H9 (cell line): ENCODE data around the gene ALX4. TPM values are rescaled to one million over a fixed set of nuclear protein-coding genes. Genes with fewer than 3 reads are reported as not detected.

Experiments used
- DNase-seq: peaks from one replicate; pipeline ENCODE4 v3.0.0-alpha.2; 2017
- H2AFZ ChIP-seq: one replicate; pipeline ENCODE4 v1.6.1; 2013; ENCODE audit warnings: mild to moderate bottlenecking, low read length, control low read depth, moderate library complexity
- H2AK5ac ChIP-seq: 2 replicates; pipeline ENCODE4 v1.6.1; 2013; ENCODE audit warnings: low read length, control low read depth, mixed read lengths; ENCODE audit not compliant: insufficient read length
- H2BK120ac ChIP-seq: one replicate; pipeline ENCODE4 v1.6.1; 2013; ENCODE audit warnings: low read depth, mild to moderate bottlenecking, low read length, control low read depth, inconsistent platforms; ENCODE audit not compliant: poor library complexity, severe bottlenecking
- H2BK12ac ChIP-seq: 2 replicates; pipeline ENCODE4 v1.6.1; 2013; ENCODE audit warnings: low read length, control low read depth, mixed read lengths, low read depth; ENCODE audit not compliant: insufficient read length
- H2BK15ac ChIP-seq: 2 replicates; pipeline ENCODE4 v1.6.1; 2013; ENCODE audit warnings: low read depth, low read length, control low read depth
- H2BK20ac ChIP-seq: one replicate; pipeline ENCODE4 v1.6.1; 2013; ENCODE audit warnings: low read depth, mild to moderate bottlenecking, low read length, control low read depth, inconsistent platforms; ENCODE audit not compliant: poor library complexity, severe bottlenecking
- H2BK5ac ChIP-seq: 2 replicates; pipeline ENCODE4 v1.6.1; 2013; ENCODE audit warnings: low read length, control low read depth, mixed read lengths; ENCODE audit not compliant: insufficient read length
- H3K14ac ChIP-seq: 2 replicates; pipeline ENCODE4 v1.6.1; 2013; ENCODE audit warnings: low read length, control low read depth; ENCODE audit not compliant: insufficient read depth
- H3K18ac ChIP-seq: 2 replicates; pipeline ENCODE4 v1.6.1; 2013; ENCODE audit warnings: low read depth, mild to moderate bottlenecking, mixed read lengths, low read length, control low read depth; ENCODE audit not compliant: insufficient read length
- H3K23ac ChIP-seq: 2 replicates; pipeline ENCODE4 v1.6.1; 2013; ENCODE audit warnings: low read length, control low read depth, mixed read lengths, low read depth; ENCODE audit not compliant: insufficient read length
- H3K23me2 ChIP-seq: 2 replicates; pipeline ENCODE4 v1.6.1; 2013; ENCODE audit warnings: low read depth, mild to moderate bottlenecking, mixed read lengths, low read length, control low read depth; ENCODE audit not compliant: insufficient read length, poor library complexity, severe bottlenecking
- H3K27ac ChIP-seq: 2 replicates; pipeline ENCODE4 v1.5.1; 2013; ENCODE audit warnings: low read length, control low read depth, mixed read lengths, low read depth; ENCODE audit not compliant: insufficient read length
- H3K27me3 ChIP-seq: 2 replicates; pipeline ENCODE4 v1.6.1; 2013; ENCODE audit warnings: low read length, control low read depth, inconsistent platforms; ENCODE audit not compliant: insufficient read depth
- H3K4ac ChIP-seq: 2 replicates; pipeline ENCODE4 v1.6.1; 2013; ENCODE audit warnings: low read depth, mild to moderate bottlenecking, control low read depth, inconsistent platforms, low read length, moderate library complexity
- H3K4me1 ChIP-seq: 2 replicates; pipeline ENCODE4 v1.6.1; 2013; ENCODE audit warnings: low read length, control low read depth, inconsistent platforms; ENCODE audit not compliant: insufficient read depth
- H3K4me2 ChIP-seq: 2 replicates; pipeline ENCODE4 v1.6.1; 2013; ENCODE audit warnings: low read length, control low read depth, mixed read lengths; ENCODE audit not compliant: insufficient read length, insufficient read depth
- H3K56ac ChIP-seq: 2 replicates; pipeline ENCODE4 v1.6.1; 2013; ENCODE audit warnings: low read depth, mild to moderate bottlenecking, mixed read lengths, low read length, control low read depth; ENCODE audit not compliant: insufficient read length
- H3K79me1 ChIP-seq: 2 replicates; pipeline ENCODE4 v1.6.1; 2013; ENCODE audit warnings: low read depth, mild to moderate bottlenecking, moderate library complexity, low read length, control low read depth, inconsistent platforms; ENCODE audit not compliant: insufficient read depth, poor library complexity, severe bottlenecking
- H3K79me2 ChIP-seq: 2 replicates; pipeline ENCODE4 v1.6.1; 2013; ENCODE audit warnings: low read length, control low read depth, inconsistent platforms; ENCODE audit not compliant: insufficient read depth
- H3K9ac ChIP-seq: 2 replicates; pipeline ENCODE4 v1.6.1; 2013; ENCODE audit warnings: low read length, control low read depth, mixed read lengths; ENCODE audit not compliant: insufficient read length; ENCODE audit errors: extremely low read depth
- H3K9me3 ChIP-seq: one replicate; pipeline ENCODE4 v1.6.1; 2013; ENCODE audit warnings: low read depth, low read length, inconsistent platforms; ENCODE audit not compliant: control insufficient read depth
- H3T11ph ChIP-seq: one replicate; pipeline ENCODE4 v1.6.1; 2013; ENCODE audit warnings: mild to moderate bottlenecking, low read length, control low read depth, inconsistent platforms
- H4K20me1 ChIP-seq: one replicate; pipeline ENCODE4 v1.6.1; 2013; ENCODE audit not compliant: control insufficient read depth, insufficient read length, insufficient read depth
- H4K5ac ChIP-seq: 2 replicates; pipeline ENCODE4 v1.6.1; 2013; ENCODE audit warnings: low read depth, mild to moderate bottlenecking, mixed read lengths, low read length, control low read depth; ENCODE audit not compliant: insufficient read length
- H4K8ac ChIP-seq: replicated peaks from 2 replicates; pipeline ENCODE4 v1.6.1; 2013; ENCODE audit warnings: low read length, control low read depth, mixed read lengths, low read depth; ENCODE audit not compliant: insufficient read length
- H4K91ac ChIP-seq: 2 replicates; pipeline ENCODE4 v1.6.1; 2013; ENCODE audit warnings: low read depth, mild to moderate bottlenecking, moderate library complexity, mixed read lengths, low read length, control low read depth; ENCODE audit not compliant: insufficient read length
- H3K27ac Mint-ChIP-seq, 3 experiments: 2 replicates in 2 of 3; 3 replicates in 1 of 3; pipeline ENCODE4 v1.8.0; 2020 to 2021; ENCODE audit warnings: mixed read lengths in 3 of 3, mild to moderate bottlenecking in 1 of 3, moderate library complexity in 1 of 3
- H3K27me3 Mint-ChIP-seq: 2 replicates; pipeline ENCODE4 v1.8.0; 2021; ENCODE audit warnings: low read depth, mild to moderate bottlenecking, moderate library complexity, mixed read lengths
- H3K36me3 Mint-ChIP-seq, 3 experiments: 2 replicates in 2 of 3; 3 replicates in 1 of 3; pipeline ENCODE4 v1.8.0; 2020 to 2021; ENCODE audit warnings: low read depth in 3 of 3, mixed read lengths in 3 of 3; ENCODE audit not compliant: insufficient read depth in 1 of 3
- H3K4me1 Mint-ChIP-seq, 2 experiments: 2 replicates each; pipeline ENCODE4 v1.8.0; 2020; ENCODE audit warnings: mixed read lengths in 2 of 2
- H3K4me3 Mint-ChIP-seq, 2 experiments: 2 replicates in 1 of 2; 3 replicates in 1 of 2; pipeline ENCODE4 v1.8.0; 2020 to 2021; ENCODE audit warnings: mild to moderate bottlenecking in 2 of 2, mixed read lengths in 2 of 2, moderate library complexity in 1 of 2
- H3K9me3 Mint-ChIP-seq, 2 experiments: 2 replicates in 1 of 2; 3 replicates in 1 of 2; pipeline ENCODE4 v1.8.0; 2020; ENCODE audit warnings: mild to moderate bottlenecking in 2 of 2, mixed read lengths in 2 of 2, moderate library complexity in 1 of 2
- CTCF ChIP-seq: fragments of 200-600 bp; sonication (generic); conservative IDR thresholded peaks from 3 replicates; pipeline ENCODE4 v1.8.0; 2021; ENCODE audit warnings: antibody characterized with exemption, mild to moderate bottlenecking
- WGBS: extraction: QIAGEN DNeasy Blood & Tissue Kit; methylation state at CpG from one replicate; pipeline ENCODE4 v1.1.7; 2013; ENCODE audit warnings: missing lambda C conversion rate, low lambda C conversion rate, mixed read lengths; ENCODE audit not compliant: insufficient read length; ENCODE audit errors: extremely low coverage; 5-methylcytosine and 5-hydroxymethylcytosine counted together
- total RNA-seq: library from RNA; stranded (reverse); gene quantifications from 2 replicates; pipeline ENCODE4 v1.2.1, GENCODE V29; 2021

The ALX4 gene
- total RNA-seq, 1 experiment from 2014 or later: not detected

DNA sequence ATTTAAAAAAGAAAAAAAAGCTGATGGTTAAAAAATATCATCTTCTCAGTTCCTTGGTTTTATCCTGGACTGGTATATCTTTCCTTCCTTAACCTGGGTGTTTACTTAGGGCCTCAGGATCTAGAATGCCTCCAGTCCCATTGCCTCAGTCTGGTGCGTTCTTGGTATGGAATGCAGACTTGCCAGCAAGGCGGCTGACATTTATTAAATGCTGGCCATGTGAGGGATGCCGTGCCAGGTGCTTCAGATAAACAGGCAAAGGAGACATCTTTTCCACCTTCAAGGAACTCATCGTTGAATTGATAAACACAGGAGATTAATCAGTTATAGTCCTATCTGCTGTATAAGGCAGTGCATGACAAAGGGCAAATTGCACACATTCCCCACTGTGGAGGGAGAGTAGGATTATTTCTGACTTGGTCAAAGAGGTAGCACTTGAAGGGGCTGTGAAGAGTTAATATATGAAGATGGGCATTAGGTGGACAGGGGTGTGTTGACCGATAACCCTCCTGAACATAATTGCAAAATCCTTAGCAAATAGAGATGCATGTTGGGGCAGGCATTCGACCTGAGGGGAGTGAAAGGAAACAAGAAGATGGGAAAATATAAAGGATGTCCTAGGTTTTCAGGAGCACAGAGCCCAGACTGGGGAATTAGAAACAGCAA lies 54.4 kb downstream of the ALX4 start:
- H3K14ac ChIP-seq: no peak overlapping the region
- H3K4me1 ChIP-seq: no peaks in the 10 kb centered on the region
- Mint-ChIP-seq H3K9me3 (peaks cover 19 to 22% of the 10 kb centered on the region in 2 experiments), H3K27me3 (no peaks in the 10 kb centered on the region), H3K36me3 (peaks cover 18 to 28% (median 21%) of the 10 kb centered on the region in 3 experiments), H3K4me3 (no peak overlapping the region), H3K4me1 (no peaks in the 10 kb centered on the region), H3K27ac (no peak overlapping the region)
- no peaks in the 10 kb centered on the region for H3K23me2 ChIP-seq
- no peak overlapping the region for H2BK5ac ChIP-seq
- no peaks in the 10 kb centered on the region for H3K9me3 ChIP-seq
- H2BK120ac ChIP-seq: no peak overlapping the region
- no peak overlapping the region for H4K5ac ChIP-seq
- H3K9ac ChIP-seq: no peak overlapping the region
- no peak overlapping the region for H3K23ac ChIP-seq
- H2BK20ac ChIP-seq: no peak overlapping the region
- no peak overlapping the region for H3T11ph ChIP-seq
- no peaks in the 10 kb centered on the region for H3K79me2 ChIP-seq
- no peak overlapping the region for H2AFZ ChIP-seq
- no peaks in the 10 kb centered on the region for H3K79me1 ChIP-seq
- no peak overlapping the region for H4K91ac ChIP-seq
- H3K4ac ChIP-seq: no peak overlapping the region
- no peak for TF ChIP-seq CTCF
- no peaks in the 10 kb centered on the region for H4K20me1 ChIP-seq
- no peak overlapping the region for H3K27ac ChIP-seq
- no peak overlapping the region for H3K4me2 ChIP-seq
- no CpG with 5 or more reads among the region's 6 CpGs for WGBS
- no peak overlapping the region for H2BK12ac ChIP-seq
- no peak overlapping the region for H2BK15ac ChIP-seq
- no peak overlapping the region for H2AK5ac ChIP-seq
- no peak overlapping the region for H3K18ac ChIP-seq
- H3K56ac ChIP-seq: no peak overlapping the region
- no peaks in the 10 kb centered on the region for H3K27me3 ChIP-seq
- no peak overlapping the region for H4K8ac ChIP-seq
- DNase-seq: no peak
